ENCODE measurements around the gene C10orf95.

Gene C10orf95

GRCh38 chr10:102413806-102414561, 37.4 kb downstream of the C10orf95 start:
- DNase-seq = no peak

- DNase-seq = peak; percentile 85
Measured at GRCh38 chr10:102413053-102413705, 38.2 kb downstream of the C10orf95 start.

- no peak for DNase-seq
Measured at GRCh38 chr10:102412293-102412692, 39.0 kb downstream of the C10orf95 start.

GRCh38 chr10:102411341-102412255, 39.7 kb downstream of the C10orf95 start:
- no peak for DNase-seq

DNA sequence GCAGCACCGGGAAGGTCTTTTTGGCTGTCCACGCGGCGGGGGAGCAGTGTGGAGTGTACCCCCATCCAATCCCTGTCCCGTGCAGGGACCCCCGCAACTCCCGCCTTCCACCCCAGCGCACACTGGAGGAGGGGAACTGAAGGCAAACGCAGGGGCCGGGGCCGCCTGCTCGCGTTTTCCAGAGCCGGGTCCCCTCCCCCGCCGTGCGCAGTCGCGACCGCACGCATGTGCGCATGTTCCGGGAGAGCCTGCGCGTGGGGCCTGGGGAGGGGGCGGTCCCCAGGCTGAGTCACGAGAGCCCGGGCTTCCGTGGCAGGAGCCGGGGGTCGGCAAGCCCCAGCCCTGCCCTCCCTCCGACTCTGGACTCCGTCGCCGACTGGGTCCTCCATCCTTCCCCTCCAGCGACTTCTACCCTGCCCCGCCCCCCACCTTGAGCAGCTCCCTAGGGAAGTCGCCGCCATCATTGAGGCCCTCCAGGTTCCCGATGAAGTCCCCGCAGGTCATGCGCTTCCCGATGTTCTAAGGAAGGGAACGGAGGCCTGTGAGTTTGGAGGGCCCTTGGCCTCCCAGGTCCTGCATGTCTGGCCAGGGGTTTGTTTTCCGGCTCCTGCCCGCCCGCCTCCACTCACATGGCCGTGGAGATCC, 40.8 kb downstream of the C10orf95 start:
- no peak for DNase-seq

DNA sequence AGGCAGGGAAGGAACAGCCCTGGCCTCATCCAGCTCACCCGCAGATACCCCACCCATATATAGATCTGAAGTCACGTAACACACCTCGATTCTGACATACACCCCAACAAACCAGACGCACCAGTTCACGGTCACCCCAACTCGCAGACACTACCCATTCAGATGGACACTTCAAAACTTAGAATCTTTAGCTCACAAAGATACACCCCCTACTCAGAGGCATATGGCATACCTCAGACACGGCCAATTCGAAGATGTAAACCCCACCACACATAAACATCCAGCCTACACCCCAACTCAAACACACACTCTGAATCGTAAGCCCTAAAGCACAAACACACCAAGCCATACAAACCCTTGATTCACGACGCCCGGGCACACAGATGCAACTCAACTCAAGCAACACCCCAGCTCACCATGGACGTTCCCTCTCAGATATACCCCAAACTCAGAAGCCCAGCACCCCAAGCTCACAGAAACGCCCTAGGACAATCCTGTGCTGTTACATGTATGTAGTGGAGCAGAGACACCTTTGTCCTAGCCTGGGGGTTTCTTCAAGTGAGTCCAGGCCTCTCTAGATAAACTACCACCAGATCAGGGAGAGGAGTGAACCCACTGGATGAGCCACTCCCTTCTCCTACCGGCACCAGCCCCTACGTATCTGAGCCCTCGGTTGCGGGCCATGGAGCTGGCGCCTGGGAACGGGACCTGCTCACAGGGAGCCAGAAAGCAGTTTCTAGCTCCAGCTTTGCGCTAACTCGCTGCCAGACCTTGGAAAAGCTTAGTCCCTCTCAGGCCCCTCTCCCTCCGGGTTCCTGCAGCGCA, 41.5 kb downstream of the C10orf95 start:
- no peak for DNase-seq

DNA sequence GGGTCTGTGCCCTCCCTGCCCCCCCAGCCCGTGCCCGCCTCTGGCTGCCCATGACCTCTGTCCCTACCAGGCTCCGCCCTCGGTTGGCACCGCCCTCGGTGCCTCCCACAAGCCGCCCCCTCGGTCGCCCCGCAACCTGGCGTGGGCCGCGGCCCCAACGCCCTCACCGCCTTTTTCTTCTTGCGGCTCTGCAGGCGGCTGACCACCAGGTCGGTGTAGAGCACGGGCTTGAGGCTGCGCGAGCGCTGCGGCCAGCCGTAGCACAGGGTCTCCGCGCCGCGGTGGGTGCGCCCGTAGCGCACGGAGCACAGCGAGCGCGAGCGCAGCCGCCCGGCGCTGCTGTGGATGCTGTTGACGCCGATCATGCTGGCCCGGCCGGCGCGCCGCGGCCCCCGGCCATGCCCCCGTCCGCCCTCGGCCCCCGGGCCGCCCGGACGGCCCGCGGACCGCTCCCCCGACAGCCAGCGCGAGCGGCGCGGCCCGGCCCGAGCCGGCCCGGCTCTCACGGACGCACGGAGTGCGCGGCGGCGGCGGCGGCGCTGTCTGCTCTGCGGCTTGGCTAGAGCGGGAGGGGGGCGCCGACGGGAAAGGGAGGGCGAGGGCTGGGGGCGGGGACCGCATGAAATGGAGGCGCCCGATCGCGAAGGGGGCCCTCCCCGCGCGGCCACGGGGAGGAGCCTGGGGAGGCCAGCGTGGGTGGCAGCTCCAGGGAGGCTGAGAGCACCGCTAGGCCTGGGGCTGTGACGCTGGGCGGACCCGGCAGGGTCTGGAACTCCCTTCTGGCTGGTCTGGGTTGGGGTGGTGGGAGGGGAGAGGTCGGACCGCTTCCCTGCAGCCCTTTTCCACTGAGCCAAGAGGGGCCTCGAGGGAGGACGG, 42.4 kb downstream of the C10orf95 start:
- peak; percentile 20 for DNase-seq

DNA sequence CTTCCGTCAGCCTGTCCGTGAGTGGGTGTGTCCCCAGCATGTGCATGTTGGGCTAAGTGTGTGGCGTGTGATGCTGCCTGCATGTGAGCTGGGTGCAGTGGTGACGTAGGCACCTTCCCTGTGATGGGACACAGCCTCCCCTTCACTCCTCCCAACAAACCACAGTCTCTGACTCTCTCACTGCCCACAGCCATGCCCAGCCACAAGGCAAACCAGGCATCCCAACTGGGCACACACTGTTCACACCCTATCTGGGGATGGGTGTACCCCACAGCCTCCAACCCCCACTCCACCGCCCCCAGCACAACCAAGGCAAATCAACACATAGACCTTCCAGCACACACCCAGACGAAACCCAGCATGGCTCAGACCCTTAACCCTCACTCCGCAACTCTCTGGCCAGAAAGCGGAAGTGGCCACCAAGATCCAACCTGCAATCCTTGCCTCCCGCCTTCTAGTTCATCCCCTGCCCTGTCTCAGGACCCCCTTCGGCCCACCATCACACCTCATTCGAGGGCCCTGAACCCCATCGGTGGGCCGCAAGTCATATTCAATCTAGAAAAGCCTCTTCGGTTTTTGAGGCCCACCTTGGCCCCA, 43.1 kb downstream of the C10orf95 start:
- no peak for DNase-seq

DNA sequence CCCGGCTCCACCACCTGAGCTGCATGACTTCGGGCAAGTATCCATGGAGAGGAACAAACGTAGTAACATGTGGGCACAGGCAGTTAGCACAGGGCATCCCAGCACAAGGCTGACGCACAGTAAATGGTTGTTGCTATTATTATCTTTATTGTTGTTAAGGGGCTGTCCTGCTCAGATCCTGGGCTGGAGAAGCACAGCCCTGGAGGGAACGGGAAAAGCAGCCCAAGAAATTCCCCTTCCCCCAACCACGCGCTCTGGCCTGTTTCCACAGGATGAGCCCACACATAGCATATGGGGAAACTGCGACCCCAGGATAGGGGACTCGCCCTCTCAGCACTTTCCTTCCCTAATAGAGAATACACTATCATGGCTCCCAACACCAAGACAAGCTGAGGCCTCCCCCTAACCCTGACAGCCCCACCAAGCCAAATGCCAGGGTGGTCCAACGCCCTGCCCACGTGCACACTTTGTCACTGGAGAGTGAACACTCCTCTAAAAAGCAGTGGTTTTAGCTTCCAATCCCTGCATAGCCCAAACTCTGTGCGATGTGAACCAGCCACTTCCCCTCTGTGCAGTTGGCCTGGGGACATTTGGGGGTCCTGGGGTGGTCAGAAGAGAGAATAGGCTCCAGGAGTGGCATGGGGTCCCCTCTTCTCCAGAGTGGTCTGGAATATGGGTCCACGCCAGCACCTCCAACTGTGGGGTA, 43.8 kb downstream of the C10orf95 start:
- no peak for DNase-seq

DNA sequence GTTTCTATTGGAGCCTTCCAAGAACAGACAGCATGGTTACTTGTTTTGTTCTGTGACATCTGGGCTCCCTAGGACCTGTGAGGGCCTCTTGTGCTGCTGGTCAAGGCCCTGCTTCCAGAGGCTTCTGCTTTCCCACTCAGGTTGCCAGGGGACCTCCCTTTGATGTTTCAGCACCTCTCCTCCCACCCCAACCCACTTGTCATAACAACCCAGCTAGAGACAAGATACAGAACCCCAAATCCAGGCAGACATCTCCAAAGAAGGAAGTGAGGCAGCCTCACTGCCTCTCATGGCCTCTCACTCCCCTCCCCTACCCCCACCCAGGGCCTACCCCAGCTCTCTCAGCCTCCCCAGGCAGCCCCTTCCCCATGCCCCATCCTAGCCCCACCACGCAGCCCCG, 44.5 kb downstream of the C10orf95 start:
- DNase-seq = no peak

GRCh38 chr10:102405632-102406031, 45.7 kb downstream of the C10orf95 start:
- DNase-seq = no peak

DNA sequence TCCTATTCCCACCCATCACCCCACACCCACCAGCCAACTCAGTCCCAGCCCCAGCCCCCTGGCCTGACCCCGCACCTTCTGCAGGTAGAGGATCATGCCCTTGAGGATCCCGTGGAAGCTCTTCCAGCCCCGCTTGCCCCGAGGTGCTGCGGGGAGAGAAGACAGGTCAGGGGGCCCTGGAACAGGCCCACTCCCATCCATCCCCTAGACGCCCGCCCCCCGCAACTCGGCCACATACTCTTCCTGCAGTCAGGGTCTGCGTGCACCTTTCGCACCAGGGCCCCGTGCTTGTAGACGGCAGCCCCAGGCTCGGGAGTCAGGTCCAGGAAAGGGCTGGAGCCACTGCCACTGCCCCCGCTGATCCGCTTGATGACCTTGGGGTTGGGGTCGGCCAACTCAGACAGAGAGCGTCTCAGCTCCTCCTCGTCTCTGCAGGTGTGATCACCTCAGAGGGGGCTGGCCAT, 46.2 kb downstream of the C10orf95 start:
- DNase-seq = no peak

GRCh38 chr10:102404361-102405107, 46.8 kb downstream of the C10orf95 start:
- no peak for DNase-seq

- DNase-seq = no peak
Measured at GRCh38 chr10:102403115-102403514, 48.2 kb downstream of the C10orf95 start.

GRCh38 chr10:102402512-102402896, 48.8 kb downstream of the C10orf95 start:
- no peak for DNase-seq

- no peak for DNase-seq
Measured at GRCh38 chr10:102401735-102402511, 49.4 kb downstream of the C10orf95 start.

- no peak for DNase-seq
Measured at GRCh38 chr10:102401342-102401654, 50.0 kb downstream of the C10orf95 start.

DNA sequence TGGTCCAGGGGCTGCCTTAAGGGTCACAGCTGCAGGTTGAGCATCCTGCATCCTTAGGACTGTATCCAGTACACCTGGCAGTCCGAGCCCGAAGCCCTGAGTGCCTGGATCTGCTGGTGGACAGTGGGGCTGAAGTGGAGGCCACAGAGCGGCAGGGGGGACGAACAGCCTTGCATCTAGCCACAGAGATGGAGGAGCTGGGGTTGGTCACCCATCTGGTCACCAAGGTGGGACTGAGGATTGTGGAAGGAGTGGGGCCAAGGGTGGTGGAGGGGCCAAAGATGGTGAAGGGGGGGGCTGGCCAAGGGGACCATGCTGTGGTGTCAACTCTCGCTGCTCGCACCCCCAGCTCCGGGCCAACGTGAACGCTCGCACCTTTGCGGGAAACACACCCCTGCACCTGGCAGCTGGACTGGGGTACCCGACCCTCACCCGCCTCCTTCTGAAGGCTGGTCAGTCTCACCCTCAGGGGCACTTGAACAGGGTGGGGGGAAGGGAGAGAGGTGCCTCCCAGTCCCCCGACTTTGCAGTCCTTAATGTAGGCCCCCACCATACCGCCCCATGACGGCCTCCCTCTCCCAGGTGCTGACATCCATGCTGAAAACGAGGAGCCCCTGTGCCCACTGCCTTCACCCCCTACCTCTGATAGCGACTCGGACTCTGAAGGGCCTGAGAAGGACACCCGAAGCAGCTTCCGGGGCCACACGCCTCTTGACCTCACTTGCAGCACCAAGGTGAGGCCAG, 50.6 kb downstream of the C10orf95 start:
- no peak for DNase-seq
